ENCODE measurements around the gene LGALS12.

Gene LGALS12

DNA sequence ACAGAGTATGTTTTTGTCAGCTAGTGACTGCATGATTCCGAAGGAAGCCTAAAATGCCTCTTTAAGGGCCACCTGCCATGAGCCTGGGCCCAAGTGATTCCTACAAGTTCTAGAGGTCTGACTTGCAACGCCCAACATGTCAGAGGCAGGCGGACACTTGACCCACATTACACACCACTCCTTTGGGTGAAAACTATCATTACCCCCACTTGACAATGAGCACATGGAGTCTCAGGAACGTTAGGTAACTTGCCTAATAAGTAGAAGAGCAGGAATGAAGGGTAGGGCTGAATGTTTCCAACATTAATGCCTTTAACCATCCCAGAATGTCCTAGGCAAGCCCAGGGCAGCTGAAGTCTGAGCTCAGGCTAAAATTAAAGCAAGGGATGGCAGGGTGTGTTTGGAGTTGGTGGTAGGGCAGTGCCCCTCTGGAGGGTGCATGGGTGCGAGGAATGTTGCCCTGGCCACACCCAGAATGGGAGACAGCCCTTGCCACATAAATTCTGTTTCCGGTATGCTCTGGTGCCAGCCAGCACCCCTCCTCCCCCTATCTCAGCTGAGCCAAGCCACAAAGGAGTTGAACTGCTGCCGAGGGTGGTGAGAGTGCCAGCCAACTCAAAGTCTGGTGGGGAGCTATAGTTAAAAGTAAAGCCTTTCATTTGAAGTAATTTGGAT, 54.8 kb downstream of the LGALS12 start:
- H3K4me2 ChIP-seq (ENCODE audit: low read depth, low read length, poor library complexity, severe bottlenecking) = no peak overlapping the region
- no peaks in the 10 kb centered on the region for H4K20me1 ChIP-seq (ENCODE audit: low read depth, low read length)
- no peak for TF ChIP-seq EZH2phosphoT487 (conservative IDR thresholded peaks at IDR 0.05; ENCODE audit: low read length)
- TF ChIP-seq, protein P1, sequence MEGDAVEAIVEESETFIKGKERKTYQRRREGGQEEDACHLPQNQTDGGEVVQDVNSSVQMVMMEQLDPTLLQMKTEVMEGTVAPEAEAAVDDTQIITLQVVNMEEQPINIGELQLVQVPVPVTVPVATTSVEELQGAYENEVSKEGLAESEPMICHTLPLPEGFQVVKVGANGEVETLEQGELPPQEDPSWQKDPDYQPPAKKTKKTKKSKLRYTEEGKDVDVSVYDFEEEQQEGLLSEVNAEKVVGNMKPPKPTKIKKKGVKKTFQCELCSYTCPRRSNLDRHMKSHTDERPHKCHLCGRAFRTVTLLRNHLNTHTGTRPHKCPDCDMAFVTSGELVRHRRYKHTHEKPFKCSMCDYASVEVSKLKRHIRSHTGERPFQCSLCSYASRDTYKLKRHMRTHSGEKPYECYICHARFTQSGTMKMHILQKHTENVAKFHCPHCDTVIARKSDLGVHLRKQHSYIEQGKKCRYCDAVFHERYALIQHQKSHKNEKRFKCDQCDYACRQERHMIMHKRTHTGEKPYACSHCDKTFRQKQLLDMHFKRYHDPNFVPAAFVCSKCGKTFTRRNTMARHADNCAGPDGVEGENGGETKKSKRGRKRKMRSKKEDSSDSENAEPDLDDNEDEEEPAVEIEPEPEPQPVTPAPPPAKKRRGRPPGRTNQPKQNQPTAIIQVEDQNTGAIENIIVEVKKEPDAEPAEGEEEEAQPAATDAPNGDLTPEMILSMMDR (IDR thresholded peaks at IDR 0.05; ENCODE audit: insufficient read depth, low read length, poor library complexity, severe bottlenecking) = no peak
- H3K79me2 ChIP-seq (ENCODE audit: insufficient read depth, low read length) = no peaks in the 10 kb centered on the region
- no peaks in the 10 kb centered on the region for H3K9me2 ChIP-seq (replicated peaks; ENCODE audit: insufficient read depth, low read length)
- H2AFZ ChIP-seq (ENCODE audit: low read depth, low read length, severe bottlenecking) = no peak overlapping the region
- H3K27ac ChIP-seq (ENCODE audit: low read depth, low read length) = no peak overlapping the region
- H3K4me3 ChIP-seq (ENCODE audit: insufficient read depth, low read length, poor library complexity, severe bottlenecking) = no peak overlapping the region
- no peak overlapping the region for H3K9ac ChIP-seq (ENCODE audit: low read length)
- no peaks in the 10 kb centered on the region for H3K36me3 ChIP-seq (ENCODE audit: low read length)
- H3K27me3 ChIP-seq (ENCODE audit: low read length) = no peaks in the 10 kb centered on the region
- no peaks in the 10 kb centered on the region for H3F3A ChIP-seq (ENCODE audit: insufficient read depth)
- no peaks in the 10 kb centered on the region for H3K9me3 ChIP-seq (ENCODE audit: insufficient read depth, low read length)

DNA sequence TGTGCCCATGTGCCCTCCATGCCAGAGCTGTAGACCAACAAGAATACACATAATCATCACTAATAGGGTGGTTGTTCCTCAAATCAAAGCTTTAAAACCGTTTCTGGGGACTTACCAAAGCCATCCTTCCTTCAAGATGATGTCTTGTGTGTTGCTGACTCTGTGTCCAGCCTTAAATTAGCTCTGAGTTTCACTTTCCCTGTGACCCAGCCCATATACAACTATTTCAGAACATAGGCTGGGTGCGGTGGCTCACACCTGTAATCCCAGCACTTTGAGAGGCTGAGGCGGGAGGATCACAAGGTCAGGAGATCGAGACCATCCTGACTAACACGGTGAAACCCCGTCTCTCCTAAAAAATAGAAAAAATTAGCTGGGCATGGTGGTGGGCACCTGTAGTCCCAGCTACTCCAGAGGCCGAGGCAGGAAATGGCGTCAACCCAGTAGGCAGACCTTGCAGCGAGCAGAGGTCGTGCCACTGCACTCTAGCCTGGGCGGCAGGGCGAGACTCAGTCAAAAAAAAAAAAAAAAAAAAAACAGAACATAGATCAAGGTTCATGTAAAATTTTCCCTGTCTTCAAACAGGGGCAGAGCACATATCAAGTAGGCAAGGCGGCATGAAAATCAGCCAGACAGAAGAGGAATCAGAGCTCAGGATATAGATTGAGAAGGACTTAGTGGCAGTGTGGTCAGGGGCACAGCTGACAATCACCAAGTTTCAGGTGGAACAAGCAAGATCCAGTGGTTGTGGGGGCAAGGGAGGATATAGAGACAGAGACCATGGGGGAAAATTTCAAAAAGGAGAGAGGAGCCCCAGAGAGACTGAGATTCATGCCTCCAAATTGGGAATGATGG, 57.5 kb downstream of the LGALS12 start, which contains the start of gene PLAAT2:
Gene PLAAT2, minus strand, starts transcription at position 179 of the 855 bp plus-strand sequence. Its CDS starts 55 bp downstream, at position 124.
- Histone ChIP-seq H3K27ac (ENCODE audit: low read depth, low read length) (no peak within 1 kb of the TSS), H3F3A (ENCODE audit: insufficient read depth) (0 out of 2 replicates have a peak, but pooled peaks cover 5% of the 10 kb centered on the region), H2AFZ (ENCODE audit: low read depth, low read length, severe bottlenecking) (no peak within 1 kb of the TSS), H4K20me1 (ENCODE audit: low read depth, low read length) (no peaks in the 10 kb centered on the region), H3K4me3 (ENCODE audit: insufficient read depth, low read length, poor library complexity, severe bottlenecking) (no peak within 1 kb of the TSS), H3K27me3 (ENCODE audit: low read length) (no peaks in the 10 kb centered on the region), H3K36me3 (ENCODE audit: low read length) (no peaks in the 10 kb centered on the region), H3K9me2 (replicated peaks; ENCODE audit: insufficient read depth, low read length) (no peaks in the 10 kb centered on the region), H3K79me2 (ENCODE audit: insufficient read depth, low read length) (no peaks in the 10 kb centered on the region), H3K9me3 (ENCODE audit: insufficient read depth, low read length) (no peaks in the 10 kb centered on the region), H3K4me2 (ENCODE audit: low read depth, low read length, poor library complexity, severe bottlenecking) (no peak within 1 kb of the TSS), H3K9ac (ENCODE audit: low read length) (no peak within 1 kb of the TSS)
- TF ChIP-seq, protein P1 (IDR thresholded peaks at IDR 0.05; ENCODE audit: insufficient read depth, low read length, poor library complexity, severe bottlenecking) = no peak
- no peak for TF ChIP-seq EZH2phosphoT487 (conservative IDR thresholded peaks at IDR 0.05; ENCODE audit: low read length)

DNA sequence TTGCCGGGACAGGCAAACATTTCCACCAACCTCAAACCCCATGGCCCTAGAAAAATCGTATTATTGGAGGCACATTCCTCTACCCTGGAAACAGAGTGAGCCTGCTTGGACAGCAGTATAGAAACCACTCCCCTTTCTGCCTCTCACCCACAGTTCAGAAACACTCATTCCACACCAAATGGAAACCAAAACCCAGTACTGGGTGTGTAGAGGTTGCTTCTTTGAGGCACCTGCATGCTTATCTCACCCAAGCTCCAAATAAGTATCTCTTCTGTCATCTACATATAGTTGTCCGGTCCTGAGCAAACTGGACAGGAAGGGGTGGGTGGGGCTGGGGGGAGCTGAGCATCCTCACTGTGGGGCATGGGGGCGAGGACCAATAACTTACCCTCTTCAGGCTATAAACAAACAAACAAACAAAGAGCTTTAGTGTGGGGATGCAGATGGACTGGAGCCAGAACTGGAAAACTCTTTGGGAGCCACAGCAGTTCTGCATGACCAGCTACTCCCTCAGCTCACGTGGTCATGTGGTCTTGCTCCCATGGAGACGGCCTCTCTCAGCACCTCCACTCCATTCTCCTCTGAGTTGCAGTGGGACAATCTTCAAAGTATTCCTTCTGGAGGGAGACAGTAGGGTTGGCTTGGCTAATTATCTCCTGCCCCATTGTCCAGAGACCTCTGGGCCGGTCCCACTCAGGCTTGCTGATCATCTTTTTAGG, 58.3 kb downstream of the LGALS12 start:
- no peak for TF ChIP-seq EZH2phosphoT487 (conservative IDR thresholded peaks at IDR 0.05; ENCODE audit: low read length)
- TF ChIP-seq, protein P1 (IDR thresholded peaks at IDR 0.05; ENCODE audit: insufficient read depth, low read length, poor library complexity, severe bottlenecking) = no peak
- Histone ChIP-seq H2AFZ (ENCODE audit: low read depth, low read length, severe bottlenecking) (no peak overlapping the region), H3K9me3 (ENCODE audit: insufficient read depth, low read length) (no peaks in the 10 kb centered on the region), H3K27ac (ENCODE audit: low read depth, low read length) (no peak overlapping the region), H4K20me1 (ENCODE audit: low read depth, low read length) (no peaks in the 10 kb centered on the region), H3K4me2 (ENCODE audit: low read depth, low read length, poor library complexity, severe bottlenecking) (no peak overlapping the region), H3K79me2 (ENCODE audit: insufficient read depth, low read length) (no peaks in the 10 kb centered on the region), H3K27me3 (ENCODE audit: low read length) (no peaks in the 10 kb centered on the region), H3K9ac (ENCODE audit: low read length) (no peak overlapping the region), H3K4me3 (ENCODE audit: insufficient read depth, low read length, poor library complexity, severe bottlenecking) (no peak overlapping the region), H3K9me2 (replicated peaks; ENCODE audit: insufficient read depth, low read length) (no peaks in the 10 kb centered on the region), H3K36me3 (ENCODE audit: low read length) (no peaks in the 10 kb centered on the region), H3F3A (ENCODE audit: insufficient read depth) (0 out of 2 replicates have a peak, but pooled peaks cover 5% of the 10 kb centered on the region)

All from SU-DHL-6 (cell line).